ENCODE measurements around the gene ALCAM. TPM values are rescaled to one million over a fixed set of nuclear protein-coding genes. Genes with fewer than 3 reads are reported as not detected.
A peak's percentile ranks its signal among the peaks of the same experiment; 100 is the strongest.

ALCAM gene
- total RNA-seq, 4 donors from 2014 or later = 5.9 to 151 (median 19.0) TPM

GRCh38 chr3:105516972-105517371 is 150.3 kb downstream of the ALCAM start:
- Histone ChIP-seq H3K4me1 (no peaks in the 10 kb centered on the region), H3K4me3 (no peak overlapping the region), H3K27ac (no peak overlapping the region), H3K27me3 (no peaks in the 10 kb centered on the region), H3K36me3 (no peaks in the 10 kb centered on the region), H3K9me3 (no peaks in the 10 kb centered on the region)
- DNase-seq = no peak
- TF ChIP-seq, protein P1, sequence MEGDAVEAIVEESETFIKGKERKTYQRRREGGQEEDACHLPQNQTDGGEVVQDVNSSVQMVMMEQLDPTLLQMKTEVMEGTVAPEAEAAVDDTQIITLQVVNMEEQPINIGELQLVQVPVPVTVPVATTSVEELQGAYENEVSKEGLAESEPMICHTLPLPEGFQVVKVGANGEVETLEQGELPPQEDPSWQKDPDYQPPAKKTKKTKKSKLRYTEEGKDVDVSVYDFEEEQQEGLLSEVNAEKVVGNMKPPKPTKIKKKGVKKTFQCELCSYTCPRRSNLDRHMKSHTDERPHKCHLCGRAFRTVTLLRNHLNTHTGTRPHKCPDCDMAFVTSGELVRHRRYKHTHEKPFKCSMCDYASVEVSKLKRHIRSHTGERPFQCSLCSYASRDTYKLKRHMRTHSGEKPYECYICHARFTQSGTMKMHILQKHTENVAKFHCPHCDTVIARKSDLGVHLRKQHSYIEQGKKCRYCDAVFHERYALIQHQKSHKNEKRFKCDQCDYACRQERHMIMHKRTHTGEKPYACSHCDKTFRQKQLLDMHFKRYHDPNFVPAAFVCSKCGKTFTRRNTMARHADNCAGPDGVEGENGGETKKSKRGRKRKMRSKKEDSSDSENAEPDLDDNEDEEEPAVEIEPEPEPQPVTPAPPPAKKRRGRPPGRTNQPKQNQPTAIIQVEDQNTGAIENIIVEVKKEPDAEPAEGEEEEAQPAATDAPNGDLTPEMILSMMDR (IDR thresholded peaks at IDR 0.05) = no peak
- no peak for TF ChIP-seq POLR2A (IDR thresholded peaks at IDR 0.05)
- intact Hi-C loops (cut with DNase I; ENCODE audit: low total_unique reads) = no loop called here

- Histone ChIP-seq H3K36me3 (no peaks in the 10 kb centered on the region), H3K9me3 (no peaks in the 10 kb centered on the region), H3K27me3 (no peaks in the 10 kb centered on the region), H3K4me1 (no peaks in the 10 kb centered on the region), H3K27ac (no peak overlapping the region), H3K4me3 (no peak overlapping the region)
- DNase-seq = no peak
- no peak for TF ChIP-seq POLR2A (IDR thresholded peaks at IDR 0.05)
- TF ChIP-seq, protein P1 (IDR thresholded peaks at IDR 0.05) = no peak
- intact Hi-C loops (cut with DNase I; ENCODE audit: low total_unique reads) = no loop called here
These were observed 151.5 kb downstream of the ALCAM start for GRCh38 chr3:105518203-105518602.

DNA sequence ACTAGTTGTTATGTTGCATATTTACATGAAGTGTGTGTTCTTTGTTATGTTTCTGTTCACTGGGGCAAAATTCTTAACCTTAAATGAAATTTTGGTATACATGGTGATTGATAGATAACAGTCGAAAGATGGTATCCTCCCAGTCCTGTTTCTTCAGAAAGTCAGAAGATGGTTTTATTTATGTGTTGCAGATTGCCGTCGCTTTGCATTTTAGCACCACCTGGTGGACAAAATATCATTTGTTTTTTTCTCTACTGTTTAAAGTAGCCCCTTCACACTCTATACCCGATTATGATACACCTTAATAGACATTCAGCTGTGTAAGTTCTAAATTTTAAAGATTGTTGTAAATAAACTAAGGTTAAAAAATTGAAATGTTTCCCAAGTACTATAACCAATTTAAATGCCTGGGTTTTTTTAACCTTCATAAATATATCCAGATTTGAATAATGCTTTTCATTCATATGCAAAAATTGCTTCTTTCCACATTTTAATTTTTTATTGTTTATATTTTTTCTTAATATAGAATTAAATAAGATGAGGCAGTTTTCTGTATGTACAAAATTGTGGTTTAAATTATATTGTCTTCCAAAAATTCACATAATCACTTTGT is 152.2 kb downstream of the ALCAM start:
- TF ChIP-seq, protein P1 (IDR thresholded peaks at IDR 0.05) = peak; percentile 49 to 73 (median 56)
- TF ChIP-seq POLR2A (IDR thresholded peaks at IDR 0.05) = no peak
- no peaks in the 10 kb centered on the region for H3K27me3 ChIP-seq
- no peaks in the 10 kb centered on the region for H3K36me3 ChIP-seq
- H3K9me3 ChIP-seq = no peaks in the 10 kb centered on the region
- H3K4me1 ChIP-seq = no peaks in the 10 kb centered on the region
- no peak overlapping the region for H3K27ac ChIP-seq
- intact Hi-C loops (cut with DNase I; ENCODE audit: low total_unique reads) = no loop called here
- no peak overlapping the region for H3K4me3 ChIP-seq
- DNase-seq = no peak

DNA sequence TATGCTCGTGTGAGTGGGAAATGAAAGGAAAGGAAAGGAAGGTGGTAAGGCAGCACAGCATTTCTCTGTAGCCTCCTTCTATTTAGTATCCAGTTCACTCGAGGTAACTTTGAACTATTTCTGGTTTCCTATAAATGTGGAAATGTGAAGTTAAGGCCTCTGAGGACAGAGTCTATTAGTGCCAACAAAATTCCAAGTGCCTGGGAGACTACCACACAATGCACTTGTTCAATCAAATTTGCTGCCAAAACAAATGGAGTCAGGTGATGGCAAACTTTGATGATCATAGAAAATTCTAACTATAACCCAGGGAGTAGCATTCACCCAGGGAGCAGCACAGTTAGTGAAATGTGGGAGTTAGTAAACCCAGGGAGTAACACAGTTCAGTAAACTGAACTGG is 155.1 kb downstream of the ALCAM start:
- intact Hi-C loops (cut with DNase I; ENCODE audit: low total_unique reads) = no loop called here
- Histone ChIP-seq H3K36me3 (no peaks in the 10 kb centered on the region), H3K9me3 (no peaks in the 10 kb centered on the region), H3K4me1 (no peaks in the 10 kb centered on the region), H3K27me3 (no peaks in the 10 kb centered on the region), H3K4me3 (no peak overlapping the region), H3K27ac (no peak overlapping the region)
- no peak for TF ChIP-seq POLR2A (IDR thresholded peaks at IDR 0.05)
- TF ChIP-seq, protein P1 (IDR thresholded peaks at IDR 0.05) = no peak
- no peak for DNase-seq

DNA sequence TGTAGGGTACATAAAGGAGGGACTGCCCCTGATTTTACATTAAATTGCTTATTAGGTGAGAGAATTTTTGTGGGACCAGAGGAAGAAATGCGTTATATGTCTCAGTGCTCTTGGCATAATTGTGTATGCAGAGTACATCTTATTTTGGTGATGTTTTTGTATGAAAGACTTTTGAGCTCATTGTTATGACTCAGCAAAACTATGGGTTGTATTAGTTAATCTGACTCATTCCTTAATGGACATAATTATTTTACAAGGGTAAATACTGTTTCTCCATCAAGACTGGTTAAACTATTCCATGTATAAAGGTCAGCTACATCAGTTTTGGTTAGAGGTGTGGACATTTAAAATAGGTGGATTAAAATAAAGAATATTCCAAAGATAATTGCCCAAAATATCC is 156.8 kb downstream of the ALCAM start:
- intact Hi-C loops (cut with DNase I; ENCODE audit: low total_unique reads) = no loop called here
- Histone ChIP-seq H3K4me3 (no peak overlapping the region), H3K9me3 (no peaks in the 10 kb centered on the region), H3K4me1 (no peaks in the 10 kb centered on the region), H3K27me3 (no peaks in the 10 kb centered on the region), H3K27ac (no peak overlapping the region), H3K36me3 (no peaks in the 10 kb centered on the region)
- no peak for TF ChIP-seq POLR2A (IDR thresholded peaks at IDR 0.05)
- TF ChIP-seq, protein P1 (IDR thresholded peaks at IDR 0.05) = no peak
- DNase-seq = no peak

Data from uterus (tissue), 4 donors.